ENCODE measurements around the gene WARS2. TPM values are rescaled to one million over a fixed set of nuclear protein-coding genes. Genes with fewer than 3 reads are reported as not detected.

Gene WARS2
- total RNA-seq, 2 donors from 2014 or later, result 9.9 to 11.8 TPM

GRCh38 chr1:119143706-119144105, 3.3 kb upstream of the WARS2 start:
- Histone ChIP-seq H3K27ac (ENCODE audit: low read depth, low read length) (no peak overlapping the region), H3K36me3 (ENCODE audit: control insufficient read depth, insufficient read depth, low read length) (no peaks in the 10 kb centered on the region), H3K27me3 (ENCODE audit: control insufficient read depth, insufficient read depth, low read length, poor library complexity, severe bottlenecking) (no peaks in the 10 kb centered on the region), H3K9ac (ENCODE audit: extremely low read depth, low read length, poor library complexity, severe bottlenecking) (no peak overlapping the region), H3K9me3 (ENCODE audit: control insufficient read depth, low read length) (no peaks in the 10 kb centered on the region), H3K4me1 (ENCODE audit: control insufficient read depth, insufficient read depth, low read length) (peaks cover 6% of the 10 kb centered on the region), H3K4me3 (ENCODE audit: low read length) (no peak overlapping the region)
- WGBS, 2 experiments (ENCODE audit: insufficient coverage in 1 of 2, insufficient read length in 1 of 2), result 83% methylated on average over 1 of the region's 1 CpG; no CpG with 5 or more reads in 1 of the 2 experiments
- Mint-ChIP-seq H3K9me3 (no peaks in the 10 kb centered on the region), H3K27me3 (ENCODE audit: insufficient read depth) (no peaks in the 10 kb centered on the region), H3K36me3 (ENCODE audit: low read depth) (peaks cover 9% of the 10 kb centered on the region), H3K4me3 (no peak overlapping the region), H3K4me1 (peaks cover 8% of the 10 kb centered on the region), H3K27ac (no peak overlapping the region)
- no peak for TF ChIP-seq CTCF (conservative IDR thresholded peaks at IDR 0.05)
- DNase-seq, result no peak

GRCh38 chr1:119141660-119142059, 1.2 kb upstream of the WARS2 start:
- no peak overlapping the region for H3K9ac ChIP-seq (ENCODE audit: extremely low read depth, low read length, poor library complexity, severe bottlenecking)
- Mint-ChIP-seq H3K4me3 (no peak overlapping the region), H3K9me3 (no peaks in the 10 kb centered on the region), H3K36me3 (ENCODE audit: low read depth) (no peaks in the 10 kb centered on the region), H3K27me3 (ENCODE audit: insufficient read depth) (no peaks in the 10 kb centered on the region), H3K27ac (no peak overlapping the region), H3K4me1 (peaks cover 8% of the 10 kb centered on the region)
- H3K9me3 ChIP-seq (ENCODE audit: control insufficient read depth, low read length), result no peaks in the 10 kb centered on the region
- H3K27me3 ChIP-seq (ENCODE audit: control insufficient read depth, insufficient read depth, low read length, poor library complexity, severe bottlenecking), result no peaks in the 10 kb centered on the region
- no peak overlapping the region for H3K27ac ChIP-seq (ENCODE audit: low read depth, low read length)
- H3K4me1 ChIP-seq (ENCODE audit: control insufficient read depth, insufficient read depth, low read length), result peaks cover 5% of the 10 kb centered on the region
- no CpG with 5 or more reads among the region's 1 CpG for WGBS, 2 experiments (ENCODE audit: insufficient coverage in 1 of 2, insufficient read length in 1 of 2)
- peak overlapping the region; percentile 95 for H3K4me3 ChIP-seq (ENCODE audit: low read length)
- DNase-seq, result no peak
- TF ChIP-seq CTCF (conservative IDR thresholded peaks at IDR 0.05), result no peak
- no peaks in the 10 kb centered on the region for H3K36me3 ChIP-seq (ENCODE audit: control insufficient read depth, insufficient read depth, low read length)

- peak; percentile 69 for TF ChIP-seq CTCF (conservative IDR thresholded peaks at IDR 0.05)
- Histone ChIP-seq H3K36me3 (ENCODE audit: control insufficient read depth, insufficient read depth, low read length) (no peaks in the 10 kb centered on the region), H3K27me3 (ENCODE audit: control insufficient read depth, insufficient read depth, low read length, poor library complexity, severe bottlenecking) (no peaks in the 10 kb centered on the region), H3K27ac (ENCODE audit: low read depth, low read length) (peak overlapping the region; percentile 100), H3K4me3 (ENCODE audit: low read length) (peak overlapping the region; percentile 95), H3K4me1 (ENCODE audit: control insufficient read depth, insufficient read depth, low read length) (no peaks in the 10 kb centered on the region), H3K9ac (ENCODE audit: extremely low read depth, low read length, poor library complexity, severe bottlenecking) (peak overlapping the region; percentile 96), H3K9me3 (ENCODE audit: control insufficient read depth, low read length) (no peaks in the 10 kb centered on the region)
- H3K4me1 Mint-ChIP-seq, result peaks cover 8% of the 10 kb centered on the region
- no peak overlapping the region for H3K27ac Mint-ChIP-seq
- DNase-seq, result peak; percentile 77
- no peaks in the 10 kb centered on the region for H3K36me3 Mint-ChIP-seq (ENCODE audit: low read depth)
- no peak overlapping the region for H3K4me3 Mint-ChIP-seq
- no peaks in the 10 kb centered on the region for H3K9me3 Mint-ChIP-seq
- no peaks in the 10 kb centered on the region for H3K27me3 Mint-ChIP-seq (ENCODE audit: insufficient read depth)
- WGBS, 2 experiments (ENCODE audit: insufficient coverage in 1 of 2, insufficient read length in 1 of 2), result 67 to 73% methylated on average over 11 of the region's 11 CpGs
These were observed 569 bp upstream of the WARS2 start for GRCh38 chr1:119141020-119141424.
